Measurements from ENCODE around the gene TLE4.
A peak's percentile ranks its signal among the peaks of the same experiment; 100 is the strongest.

Gene TLE4

DNA sequence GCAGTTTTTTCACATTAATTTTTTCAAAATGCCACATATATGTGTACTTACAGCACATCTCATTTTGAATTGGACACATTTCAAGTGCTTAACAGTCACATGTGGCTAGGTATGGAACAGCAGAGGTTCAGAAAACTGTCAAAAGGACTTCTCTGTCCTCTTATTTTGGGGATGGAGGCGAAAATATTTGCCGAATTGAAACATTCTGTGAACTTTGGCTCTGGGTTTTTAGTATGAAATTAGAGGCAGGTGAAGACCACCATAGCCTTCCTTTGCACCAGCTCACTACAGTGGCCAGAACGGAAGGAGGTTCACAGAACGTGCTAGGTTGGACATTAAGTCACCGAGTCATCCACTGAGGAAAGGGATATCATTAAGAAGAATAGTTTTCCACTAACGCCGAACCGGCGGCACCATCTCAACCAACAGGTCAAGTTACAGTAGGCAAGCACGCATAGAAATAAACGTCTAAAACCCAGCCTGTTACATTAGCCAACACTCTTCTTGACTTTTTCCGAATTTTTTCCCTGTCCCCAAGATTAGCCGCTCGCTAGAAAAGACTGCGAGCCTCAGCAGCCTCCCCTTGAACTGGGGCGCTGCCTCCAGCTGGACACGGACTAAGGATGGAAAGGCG is 1.8 kb upstream of the TLE4 start:
- Histone ChIP-seq H3K36me3 (peaks cover 0 to 10% (median 0%) of the 10 kb centered on the region in 11 experiments; a peak in 4 of 22 replicates), H3K4me3 (peak overlapping the region; percentile 63 to 81 (median 72)), H4K20me1 (peaks cover 0 to 30% (median 24%) of the 10 kb centered on the region in 11 experiments; a peak in 16 of 22 replicates), H3K4me1 (peaks cover 21 to 38% (median 29%) of the 10 kb centered on the region in 10 experiments), H3K27ac (peak overlapping the region in 10 of 11 experiments; percentile 58 to 92 (median 84); a peak in 19 of 22 replicates), H3K4me2 (peak overlapping the region; percentile 88 to 99 (median 96)), H3K9me3 (replicated peaks in 1 of 11) (no peaks in the 10 kb centered on the region), H3K9ac (peak overlapping the region; percentile 71 to 90 (median 87); a peak in 21 of 22 replicates), H3K27me3 (no peaks in the 10 kb centered on the region)
- no peak for TF ChIP-seq Cebpa-rat (IDR thresholded peaks at IDR 0.05)

DNA sequence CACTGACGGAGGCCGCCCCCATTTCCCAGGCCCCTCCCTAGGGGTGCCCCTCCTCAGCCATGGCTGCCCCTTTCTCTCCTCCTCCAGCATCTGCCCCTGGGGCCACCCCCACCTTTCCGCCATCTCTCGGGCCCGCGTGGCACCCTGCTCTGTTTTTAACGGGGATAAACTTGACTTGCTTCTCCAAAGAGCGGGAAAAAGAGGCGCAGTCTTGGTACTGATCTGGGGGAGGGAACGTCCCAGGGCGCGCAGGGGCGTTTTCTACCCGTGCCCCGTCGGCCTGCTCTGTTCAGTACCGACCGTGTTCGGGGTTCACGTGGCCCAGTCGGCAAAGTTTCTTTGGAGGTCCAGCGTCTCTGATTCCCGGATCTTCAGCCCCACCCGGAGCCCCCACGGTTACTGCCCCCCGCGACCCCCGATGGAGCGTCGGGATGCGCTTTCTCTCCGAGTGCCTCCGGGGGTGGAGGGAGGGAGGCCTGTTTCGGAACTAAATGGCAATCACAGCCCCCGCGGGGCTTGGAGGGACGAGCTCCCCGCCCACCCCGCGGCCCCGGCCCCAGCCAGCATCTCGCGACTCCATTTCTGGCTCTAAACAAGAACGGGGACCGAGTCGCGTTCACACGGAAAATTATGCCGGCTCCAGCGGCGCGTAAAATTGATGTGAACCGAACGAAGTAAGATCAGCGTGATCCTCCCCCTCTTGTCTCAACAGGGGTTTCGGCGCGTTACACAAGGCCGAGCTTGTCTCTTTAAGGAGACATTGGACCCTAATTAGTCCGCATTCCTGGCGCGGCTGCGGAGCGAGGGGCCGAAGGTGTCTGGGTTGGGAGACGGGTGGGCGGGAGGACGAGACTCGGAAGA is 1.1 kb upstream of the TLE4 start:
- peak overlapping the region; percentile 63 to 81 (median 72) for H3K4me3 ChIP-seq
- no peak for TF ChIP-seq Cebpa-rat (IDR thresholded peaks at IDR 0.05)
- no peaks in the 10 kb centered on the region for H3K27me3 ChIP-seq
- peak overlapping the region in 10 of 11 experiments; percentile 58 to 92 (median 84); a peak in 19 of 22 replicates for H3K27ac ChIP-seq
- H4K20me1 ChIP-seq = peaks cover 0 to 37% (median 32%) of the 10 kb centered on the region in 11 experiments; a peak in 18 of 22 replicates
- H3K4me1 ChIP-seq = peaks cover 17 to 43% (median 28%) of the 10 kb centered on the region in 10 experiments
- H3K4me2 ChIP-seq = peak overlapping the region; percentile 88 to 99 (median 96)
- peaks cover 0 to 15% (median 2%) of the 10 kb centered on the region in 11 experiments; a peak in 8 of 22 replicates for H3K36me3 ChIP-seq
- no peaks in the 10 kb centered on the region for H3K9me3 ChIP-seq (replicated peaks in 1 of 11)
- H3K9ac ChIP-seq = peak overlapping the region; percentile 71 to 90 (median 87)

DNA sequence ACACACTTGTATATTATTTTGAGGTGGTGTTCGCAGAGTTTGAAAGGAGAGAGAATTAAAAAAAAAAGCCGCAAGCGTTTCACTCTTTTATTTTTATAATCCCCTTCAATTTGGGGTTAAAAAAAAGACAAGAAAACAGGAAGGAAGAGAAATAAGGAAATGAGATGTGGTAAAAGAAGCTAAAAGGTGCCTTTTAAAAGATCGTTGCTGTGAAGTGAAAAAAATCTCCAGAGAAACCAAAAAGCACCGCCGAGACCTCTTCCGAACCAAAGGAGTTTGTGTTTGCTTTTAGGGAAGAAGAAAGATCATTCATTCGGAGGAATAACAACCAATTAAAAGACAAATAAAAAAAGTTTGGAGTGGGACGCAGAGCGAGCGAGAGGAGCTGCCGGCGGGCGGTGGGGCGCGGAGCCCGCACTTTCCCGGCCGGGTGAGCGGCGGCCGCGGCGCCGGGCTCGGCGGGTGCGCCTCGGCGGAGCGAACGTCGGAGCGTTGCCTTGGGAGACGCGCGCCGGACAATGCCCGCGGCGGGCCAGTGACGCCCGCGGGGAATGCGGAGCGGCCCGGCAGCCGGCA is 355 bp downstream of the TLE4 start:
- peak overlapping the region; percentile 80 to 99 (median 96) for H3K4me3 ChIP-seq
- peak overlapping the region; percentile 94 to 100 (median 98) for H3K9ac ChIP-seq
- peaks cover 0 to 52% (median 43%) of the 10 kb centered on the region in 11 experiments; a peak in 20 of 22 replicates for H4K20me1 ChIP-seq

DNA sequence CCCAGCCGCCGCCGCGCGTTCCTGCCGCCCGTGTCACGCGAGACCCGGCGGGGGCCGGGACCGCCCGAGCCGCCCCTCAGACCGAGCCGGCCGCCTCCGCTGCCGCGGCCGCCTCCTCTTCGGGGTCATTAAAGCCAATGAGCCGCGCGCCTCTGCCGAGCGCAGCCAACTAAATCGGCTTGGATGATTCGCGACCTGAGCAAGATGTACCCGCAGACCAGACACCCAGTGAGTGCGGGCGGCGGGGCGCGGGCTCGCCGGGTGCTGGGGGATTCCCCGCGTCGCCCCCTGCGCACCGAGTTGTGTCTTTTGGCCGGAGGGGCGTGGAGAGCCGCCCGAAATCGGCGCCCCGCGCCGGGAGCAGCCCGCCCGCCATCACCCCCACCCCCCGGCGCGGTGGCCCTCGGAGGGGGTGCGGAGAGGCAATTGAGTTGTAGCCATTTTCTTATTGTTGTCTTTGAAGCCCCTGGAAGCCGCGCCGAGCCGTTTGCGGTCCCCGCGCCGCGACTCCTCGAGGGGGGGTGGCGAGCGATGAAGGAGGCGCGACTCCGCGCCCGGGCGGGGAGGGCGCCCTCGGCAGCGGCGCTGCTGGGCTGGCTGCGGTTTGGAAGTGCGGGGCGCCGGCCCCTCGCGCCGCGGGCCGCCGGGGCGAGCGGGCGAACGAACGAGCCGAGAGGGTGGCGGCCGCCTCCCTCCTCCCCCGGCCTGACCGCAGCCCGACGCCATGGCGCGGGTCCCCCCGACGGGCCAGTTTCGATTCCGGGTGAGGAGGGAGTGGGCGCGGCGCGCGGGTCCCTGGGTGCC is 1.0 kb downstream of the TLE4 start:
- no peaks in the 10 kb centered on the region for H3K27me3 ChIP-seq
- H3K4me2 ChIP-seq = peak overlapping the region; percentile 59 to 98 (median 86); a peak in 21 of 22 replicates
- H3K4me3 ChIP-seq = peak overlapping the region; percentile 80 to 99 (median 96)
- no peak for TF ChIP-seq Cebpa-rat (IDR thresholded peaks at IDR 0.05)
- H3K27ac ChIP-seq = peak overlapping the region; percentile 92 to 99 (median 97)
- H3K36me3 ChIP-seq = peaks cover 0 to 30% (median 8%) of the 10 kb centered on the region in 11 experiments; a peak in 11 of 22 replicates
- H3K9ac ChIP-seq = peak overlapping the region; percentile 94 to 100 (median 98)
- peaks cover 38 to 59% (median 48%) of the 10 kb centered on the region in 10 experiments for H3K4me1 ChIP-seq
- no peaks in the 10 kb centered on the region for H3K9me3 ChIP-seq (replicated peaks in 1 of 11)
- peaks cover 0 to 58% (median 47%) of the 10 kb centered on the region in 11 experiments; a peak in 20 of 22 replicates for H4K20me1 ChIP-seq

More for the DNA sequence above, 355 bp downstream of the TLE4 start:
- H3K9me3 ChIP-seq (replicated peaks in 1 of 11) = no peaks in the 10 kb centered on the region
- H3K36me3 ChIP-seq = peaks cover 0 to 25% (median 8%) of the 10 kb centered on the region in 11 experiments; a peak in 11 of 22 replicates
- H3K27ac ChIP-seq = peak overlapping the region; percentile 92 to 99 (median 97)
- no peak for TF ChIP-seq Cebpa-rat (IDR thresholded peaks at IDR 0.05)
- H3K4me1 ChIP-seq = peaks cover 31 to 57% (median 42%) of the 10 kb centered on the region in 10 experiments
- peak overlapping the region; percentile 14 to 93 (median 82); a peak in 21 of 22 replicates for H3K4me2 ChIP-seq
- no peaks in the 10 kb centered on the region for H3K27me3 ChIP-seq

DNA sequence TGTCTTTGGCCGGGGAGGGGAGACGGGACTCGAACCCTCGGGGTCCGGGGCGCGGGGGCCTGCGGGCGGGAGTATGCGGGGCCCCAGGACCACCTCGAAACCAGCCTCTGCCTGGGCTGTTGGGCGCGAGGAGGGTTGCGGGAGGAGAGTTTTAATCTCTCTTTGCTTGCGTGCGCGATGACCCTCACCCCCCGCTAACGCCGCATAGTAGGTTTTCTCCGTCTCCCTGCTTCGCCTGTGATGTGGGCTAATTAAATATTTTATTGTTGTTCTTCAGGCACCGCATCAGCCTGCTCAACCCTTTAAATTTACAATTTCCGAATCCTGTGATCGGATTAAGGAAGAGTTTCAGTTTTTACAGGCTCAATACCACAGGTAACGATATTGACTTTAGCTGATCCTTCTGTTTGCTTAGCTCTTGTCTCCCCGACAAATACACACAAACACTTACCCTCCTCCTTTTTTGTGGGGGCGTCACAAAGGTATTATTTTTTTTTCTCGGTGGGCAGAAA is 1.7 kb downstream of the TLE4 start:
- Histone ChIP-seq H3K4me1 (peaks cover 41 to 59% (median 49%) of the 10 kb centered on the region in 10 experiments), H3K27me3 (no peaks in the 10 kb centered on the region), H3K9me3 (replicated peaks in 1 of 11) (no peaks in the 10 kb centered on the region), H3K9ac (peak overlapping the region; percentile 94 to 100 (median 98)), H3K36me3 (peaks cover 0 to 32% (median 8%) of the 10 kb centered on the region in 11 experiments; a peak in 11 of 22 replicates), H3K27ac (peak overlapping the region; percentile 92 to 99 (median 97)), H4K20me1 (peaks cover 0 to 62% (median 47%) of the 10 kb centered on the region in 11 experiments; a peak in 20 of 22 replicates), H3K4me2 (peak overlapping the region; percentile 82 to 98 (median 86)), H3K4me3 (peak overlapping the region; percentile 80 to 99 (median 96))
- no peak for TF ChIP-seq Cebpa-rat (IDR thresholded peaks at IDR 0.05)

DNA sequence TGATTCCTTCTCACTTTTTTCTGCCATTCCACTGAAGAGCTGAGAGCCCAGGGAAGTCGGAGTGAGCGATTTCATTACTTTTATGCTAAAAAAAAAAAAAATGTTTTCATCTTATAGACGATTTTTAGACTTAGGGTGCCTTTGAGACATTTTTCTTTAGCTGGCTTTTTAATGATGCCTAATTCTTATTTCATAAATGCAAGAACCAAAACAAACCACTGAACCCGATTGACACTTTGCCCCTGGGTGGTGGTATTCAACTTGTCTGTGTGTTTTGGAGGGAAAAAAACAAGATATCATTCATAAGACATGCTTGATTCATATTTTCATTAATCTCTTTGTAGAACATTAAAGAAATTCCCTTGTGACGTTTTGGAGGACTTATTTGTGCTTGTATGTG is 2.4 kb downstream of the TLE4 start:
- peak overlapping the region; percentile 92 to 99 (median 97) for H3K27ac ChIP-seq
- H4K20me1 ChIP-seq = peaks cover 0 to 68% (median 51%) of the 10 kb centered on the region in 11 experiments; a peak in 20 of 22 replicates
- H3K4me2 ChIP-seq = peak overlapping the region; percentile 82 to 98 (median 86)
- peaks cover 0 to 37% (median 8%) of the 10 kb centered on the region in 11 experiments; a peak in 13 of 22 replicates for H3K36me3 ChIP-seq
- peak overlapping the region; percentile 94 to 100 (median 98) for H3K9ac ChIP-seq
- H3K9me3 ChIP-seq (replicated peaks in 1 of 11) = no peaks in the 10 kb centered on the region
- peaks cover 39 to 59% (median 49%) of the 10 kb centered on the region in 10 experiments for H3K4me1 ChIP-seq
- H3K27me3 ChIP-seq = no peaks in the 10 kb centered on the region
- no peak for TF ChIP-seq Cebpa-rat (IDR thresholded peaks at IDR 0.05)
- H3K4me3 ChIP-seq = peak overlapping the region; percentile 80 to 99 (median 96)

DNA sequence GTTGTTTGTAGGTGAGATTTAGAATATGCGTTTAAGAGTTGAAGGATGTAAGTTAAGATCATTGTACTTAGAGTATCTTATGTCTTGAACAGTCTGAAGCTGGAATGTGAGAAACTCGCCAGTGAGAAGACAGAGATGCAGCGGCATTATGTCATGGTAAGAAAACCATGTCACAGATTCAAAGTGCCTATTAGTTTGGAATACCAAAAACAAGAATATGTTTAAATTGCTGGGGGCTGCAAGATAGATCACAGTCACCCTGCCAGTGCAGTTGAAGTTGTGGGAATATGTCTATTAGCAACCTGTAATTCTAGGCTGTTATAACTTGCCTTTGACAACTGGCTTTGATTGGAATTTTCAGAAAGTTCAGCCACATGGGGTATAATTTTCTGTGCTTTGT is 3.0 kb downstream of the TLE4 start:
- no peak for TF ChIP-seq Cebpa-rat (IDR thresholded peaks at IDR 0.05)
- Histone ChIP-seq H3K4me3 (peak overlapping the region; percentile 80 to 99 (median 96)), H3K9ac (peak overlapping the region; percentile 94 to 100 (median 98)), H3K27ac (peak overlapping the region; percentile 92 to 99 (median 97); a peak in 21 of 22 replicates), H3K9me3 (replicated peaks in 1 of 11) (no peaks in the 10 kb centered on the region), H4K20me1 (peaks cover 0 to 74% (median 54%) of the 10 kb centered on the region in 11 experiments; a peak in 20 of 22 replicates), H3K36me3 (peaks cover 3 to 43% (median 10%) of the 10 kb centered on the region in 11 experiments; a peak in 19 of 22 replicates), H3K27me3 (no peaks in the 10 kb centered on the region), H3K4me2 (peak overlapping the region; percentile 82 to 98 (median 86)), H3K4me1 (peaks cover 42 to 59% (median 51%) of the 10 kb centered on the region in 10 experiments)
